Thymus (tissue), 11 donors: ENCODE data around the gene LYL1. TPM values are rescaled to one million over a fixed set of nuclear protein-coding genes. Genes with fewer than 3 reads are reported as not detected.

Source experiments
- DNase-seq, 9 donors: peaks; one replicate each; pipeline ENCODE4 v3.0.0-alpha.2; 2013; ENCODE audit warnings: low spot score in 9 of 9, low read depth in 6 of 9, missing footprints in 1 of 9
- H3K27ac ChIP-seq, 2 donors: one replicate each; pipeline ENCODE4 v1.5.1; 2013; ENCODE audit warnings: control low read depth in 1 of 2, low read depth in 1 of 2, low read length in 1 of 2, mild to moderate bottlenecking in 1 of 2, moderate library complexity in 1 of 2
- H3K27me3 ChIP-seq, 2 donors: one replicate each; pipeline ENCODE4 v1.5.1; 2013; ENCODE audit warnings: low read length in 1 of 2; ENCODE audit not compliant: control insufficient read depth in 2 of 2, insufficient read depth in 1 of 2
- H3K36me3 ChIP-seq, 2 donors: one replicate each; pipeline ENCODE4 v1.5.1; 2013; ENCODE audit warnings: low read length in 1 of 2, mild to moderate bottlenecking in 1 of 2, moderate library complexity in 1 of 2; ENCODE audit not compliant: control insufficient read depth in 2 of 2, insufficient read depth in 2 of 2
- H3K4me1 ChIP-seq, 2 donors: one replicate each; pipeline ENCODE4 v1.5.1; 2013; ENCODE audit warnings: low read length in 2 of 2; ENCODE audit not compliant: control insufficient read depth in 2 of 2, insufficient read depth in 2 of 2
- H3K4me3 ChIP-seq, 2 donors: one replicate each; pipeline ENCODE4 v1.5.1; 2013; ENCODE audit warnings: low read length in 2 of 2, control low read depth in 1 of 2, mild to moderate bottlenecking in 1 of 2
- H3K9me3 ChIP-seq, 2 donors: one replicate each; pipeline ENCODE4 v1.5.1; 2013; ENCODE audit warnings: low read length in 1 of 2, mild to moderate bottlenecking in 1 of 2; ENCODE audit not compliant: control insufficient read depth in 2 of 2, insufficient read depth in 1 of 2
- WGBS: extraction: QIAGEN DNeasy Blood & Tissue Kit; methylation state at CpG from one replicate; pipeline ENCODE4 v1.1.7; 2013; 5-methylcytosine and 5-hydroxymethylcytosine counted together
- polyA plus RNA-seq: library from polyadenylated mRNA; stranded (reverse); fragments of 200-250 nt; gene quantifications from one replicate; pipeline ENCODE4 v1.2.3, GENCODE V29; 2013
- total RNA-seq: library from RNA; stranded (reverse); fragments of 120-200 nt; gene quantifications from one replicate; pipeline ENCODE4 v1.2.4, GENCODE V29; 2013
- donor health status: healthy.

Gene LYL1
- total and polyA plus RNA-seq, 2 donors, result 8.3 to 14.0 TPM

DNA sequence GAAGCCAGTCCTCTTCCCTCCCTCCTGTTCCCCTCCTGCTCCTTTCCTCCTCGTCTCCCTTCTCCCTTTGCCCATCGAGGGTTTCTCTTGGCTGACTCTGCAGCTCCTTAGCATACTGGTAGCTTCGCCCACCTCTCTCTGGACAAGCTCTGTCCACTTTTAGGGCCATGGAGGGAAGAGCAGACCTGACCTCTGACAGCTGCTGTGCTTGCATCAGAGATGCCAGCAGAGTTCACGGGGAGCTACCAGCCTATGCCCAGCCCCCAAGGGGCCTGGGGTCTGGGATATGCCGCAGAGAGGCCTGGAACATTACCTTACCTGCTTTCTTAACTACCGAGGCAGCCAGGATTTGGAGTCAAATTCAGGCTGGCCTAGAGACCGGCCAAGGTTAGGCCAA is 19.7 kb downstream of the LYL1 start:
- H3K4me3 ChIP-seq, result no peak overlapping the region
- no peaks in the 10 kb centered on the region for H3K36me3 ChIP-seq
- H3K4me1 ChIP-seq, result peaks cover 0 to 15% of the 10 kb centered on the region in 2 donors
- peaks cover 0 to 44% of the 10 kb centered on the region in 2 donors for H3K27me3 ChIP-seq
- no peaks in the 10 kb centered on the region for H3K9me3 ChIP-seq
- WGBS, result 89% methylated on average over 7 of the region's 7 CpGs
- DNase-seq, result no peak
- H3K27ac ChIP-seq, result no peak overlapping the region

GRCh38 chr19:13082192-13083007 is 20.3 kb downstream of the LYL1 start:
- Histone ChIP-seq H3K9me3 (no peaks in the 10 kb centered on the region), H3K27ac (no peak overlapping the region), H3K36me3 (no peaks in the 10 kb centered on the region), H3K4me3 (no peak overlapping the region), H3K27me3 (peaks cover 0 to 40% of the 10 kb centered on the region in 2 donors), H3K4me1 (peaks cover 0 to 22% of the 10 kb centered on the region in 2 donors)
- WGBS, result 95% methylated on average over 14 of the region's 14 CpGs
- DNase-seq, result no peak

DNA sequence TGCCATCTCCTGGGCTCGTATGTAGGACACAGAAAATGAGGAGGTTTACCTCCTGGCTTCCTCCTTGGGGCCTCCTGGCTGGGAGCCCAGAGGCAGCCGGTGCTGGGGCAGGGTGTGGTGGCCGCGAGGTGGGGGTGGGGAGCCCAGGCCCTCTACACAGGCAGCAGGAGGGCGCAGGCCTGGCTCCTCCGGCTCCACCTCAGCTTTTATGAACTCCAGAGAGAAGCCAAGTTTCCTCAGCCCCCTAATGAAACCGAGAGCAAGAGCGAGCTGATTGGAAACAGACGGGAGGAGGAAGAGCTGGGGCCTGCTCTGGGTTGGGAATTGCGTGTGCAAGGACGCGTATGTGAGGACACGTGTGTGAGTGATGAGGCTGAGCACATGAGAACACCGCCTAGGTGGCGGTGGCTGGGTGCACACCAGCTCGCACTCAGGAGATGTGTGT is 23.1 kb downstream of the LYL1 start:
- 53% methylated on average over 16 of the region's 16 CpGs for WGBS
- no peak for DNase-seq
- Histone ChIP-seq H3K27ac (no peak overlapping the region), H3K9me3 (no peaks in the 10 kb centered on the region), H3K27me3 (peaks cover 0 to 38% of the 10 kb centered on the region in 2 donors), H3K4me3 (no peak overlapping the region), H3K4me1 (peaks cover 0 to 35% of the 10 kb centered on the region in 2 donors), H3K36me3 (no peaks in the 10 kb centered on the region)

DNA sequence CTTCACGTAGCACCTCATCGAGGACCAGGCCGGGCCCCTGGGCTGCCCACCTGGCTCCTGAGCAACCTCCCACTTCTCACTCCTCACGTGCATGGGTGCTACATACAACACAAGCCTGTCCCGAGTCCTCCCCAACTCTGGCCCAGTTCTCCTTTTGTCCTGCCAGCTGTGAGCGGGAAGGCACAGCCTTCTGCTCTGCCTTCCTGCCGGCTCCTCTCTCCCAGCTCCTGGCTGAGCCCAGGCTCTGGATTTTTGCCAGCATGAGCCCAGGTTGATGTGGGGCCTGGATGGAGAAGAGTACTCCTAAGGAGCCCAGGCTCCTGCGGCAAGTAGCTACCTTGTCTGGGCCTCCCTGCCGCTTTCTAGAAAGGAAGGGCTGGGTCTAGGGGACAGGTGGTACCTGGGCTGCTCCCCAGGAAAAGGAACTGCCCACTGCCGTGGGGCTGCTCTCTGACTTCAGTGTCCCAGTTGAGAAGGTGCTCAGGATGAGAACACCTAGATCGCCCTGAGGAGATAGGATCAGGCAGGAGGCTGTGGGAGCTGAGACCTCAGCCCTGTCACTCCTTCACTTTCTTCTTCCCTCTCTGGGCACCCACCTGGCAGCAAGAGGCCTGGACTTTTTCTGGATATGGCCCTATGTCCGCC is 23.6 kb downstream of the LYL1 start:
- Histone ChIP-seq H3K27ac (peak overlapping the region in 1 of 2 donors; percentile 43), H3K4me1 (peaks cover 0 to 35% of the 10 kb centered on the region in 2 donors), H3K9me3 (no peaks in the 10 kb centered on the region), H3K36me3 (no peaks in the 10 kb centered on the region), H3K27me3 (peaks cover 0 to 38% of the 10 kb centered on the region in 2 donors), H3K4me3 (no peak overlapping the region)
- no peak for DNase-seq
- 78% methylated on average over 12 of the region's 12 CpGs for WGBS

- peaks cover 0 to 35% of the 10 kb centered on the region in 2 donors for H3K4me1 ChIP-seq
- WGBS, result 94% methylated on average over 10 of the region's 10 CpGs
- no peaks in the 10 kb centered on the region for H3K36me3 ChIP-seq
- no peak for DNase-seq
- H3K27me3 ChIP-seq, result peaks cover 0 to 33% of the 10 kb centered on the region in 2 donors
- H3K9me3 ChIP-seq, result no peaks in the 10 kb centered on the region
- no peak overlapping the region for H3K4me3 ChIP-seq
- H3K27ac ChIP-seq, result no peak overlapping the region
Observed at GRCh38 chr19:13078381-13078780, 24.3 kb downstream of the LYL1 start.

GRCh38 chr19:13077240-13077639 is 25.4 kb downstream of the LYL1 start:
- H3K4me3 ChIP-seq, result no peak overlapping the region
- no peaks in the 10 kb centered on the region for H3K9me3 ChIP-seq
- peaks cover 0 to 32% of the 10 kb centered on the region in 2 donors for H3K27me3 ChIP-seq
- peaks cover 0 to 35% of the 10 kb centered on the region in 2 donors for H3K4me1 ChIP-seq
- no peaks in the 10 kb centered on the region for H3K36me3 ChIP-seq
- DNase-seq, result peak in 2 of 9 donors; percentile 55 to 72
- no peak overlapping the region for H3K27ac ChIP-seq
- WGBS, result 35% methylated on average over 11 of the region's 11 CpGs

- Histone ChIP-seq H3K9me3 (no peaks in the 10 kb centered on the region), H3K4me3 (no peak overlapping the region), H3K27ac (no peak overlapping the region), H3K27me3 (peaks cover 0 to 33% of the 10 kb centered on the region in 2 donors), H3K36me3 (no peaks in the 10 kb centered on the region), H3K4me1 (peaks cover 0 to 35% of the 10 kb centered on the region in 2 donors)
- no peak for DNase-seq
- WGBS, result 82% methylated on average over 6 of the region's 6 CpGs
Observed at GRCh38 chr19:13076787-13077186, 25.9 kb downstream of the LYL1 start.

GRCh38 chr19:13076320-13076719 is 26.3 kb downstream of the LYL1 start:
- Histone ChIP-seq H3K27me3 (peaks cover 0 to 29% of the 10 kb centered on the region in 2 donors), H3K27ac (no peak overlapping the region), H3K9me3 (no peaks in the 10 kb centered on the region), H3K36me3 (no peaks in the 10 kb centered on the region), H3K4me3 (no peak overlapping the region), H3K4me1 (peaks cover 0 to 35% of the 10 kb centered on the region in 2 donors)
- DNase-seq, result no peak
- 97% methylated on average over 8 of the region's 8 CpGs for WGBS

DNA sequence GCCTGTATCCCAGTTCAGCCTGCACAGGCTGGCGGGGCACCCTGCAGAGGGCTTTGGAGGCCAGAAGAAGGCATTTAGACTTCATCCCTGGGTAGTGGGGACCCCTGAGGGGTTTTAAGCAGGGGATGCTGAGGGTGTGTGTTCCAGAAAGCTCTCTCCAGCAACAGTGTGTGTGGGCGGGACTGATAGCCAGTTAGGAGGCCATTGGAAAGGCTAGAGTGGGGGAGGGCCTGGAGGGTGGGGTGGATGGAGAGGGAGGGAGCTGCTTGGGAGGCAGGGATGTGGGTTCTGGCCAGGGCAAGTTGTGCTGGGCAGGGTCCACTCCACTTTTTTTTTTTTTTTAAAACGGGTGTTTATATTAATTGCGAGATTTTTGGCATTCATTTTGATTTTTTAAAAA is 28.3 kb downstream of the LYL1 start:
- no peaks in the 10 kb centered on the region for H3K9me3 ChIP-seq
- H3K27ac ChIP-seq, result no peak overlapping the region
- DNase-seq, result no peak
- 96% methylated on average over 4 of the region's 4 CpGs for WGBS
- peaks cover 0 to 32% of the 10 kb centered on the region in 2 donors for H3K4me1 ChIP-seq
- H3K4me3 ChIP-seq, result no peak overlapping the region
- no peaks in the 10 kb centered on the region for H3K36me3 ChIP-seq
- H3K27me3 ChIP-seq, result peaks cover 0 to 42% of the 10 kb centered on the region in 2 donors
